Hematopoietic multipotent progenitor cell (in vitro differentiated cells): ENCODE data around the gene NYAP2. TPM values are rescaled to one million over a fixed set of nuclear protein-coding genes. Genes with fewer than 3 reads are reported as not detected.

ENCODE experiments used
- DNase-seq, 3 donors: peaks; one replicate each; pipeline ENCODE4 v3.0.0-alpha.2; 2011 to 2015; ENCODE audit warnings: low read depth in 2 of 3, low spot score in 2 of 3
- total RNA-seq: library from RNA; depleted of rRNA; stranded (reverse); fragments of >200 nt; gene quantifications from one replicate; pipeline ENCODE4 v1.2.3, GENCODE V29; 2012

Gene NYAP2
- total RNA-seq, 1 donor: under 0.01 TPM

DNA sequence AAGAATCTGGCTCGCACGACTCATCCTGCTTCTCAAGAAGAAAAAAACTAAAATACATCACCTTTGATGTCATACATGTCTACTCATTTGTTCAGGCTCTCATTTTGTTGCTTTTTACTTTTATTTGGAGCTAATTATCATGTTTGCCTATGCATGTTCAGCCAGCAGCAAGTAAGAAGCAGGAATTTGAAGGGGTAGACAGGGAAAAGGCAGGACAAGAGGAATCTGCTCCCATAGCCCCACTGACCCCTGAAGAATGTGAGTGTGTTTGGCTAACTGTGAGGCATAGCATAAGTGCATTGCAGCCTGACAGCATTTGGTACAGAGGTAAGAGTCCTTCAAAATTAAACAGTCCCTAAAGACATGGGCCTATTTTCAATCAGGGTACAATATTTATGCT lies 72.7 kb downstream of the NYAP2 start:
- DNase-seq: no peak

DNA sequence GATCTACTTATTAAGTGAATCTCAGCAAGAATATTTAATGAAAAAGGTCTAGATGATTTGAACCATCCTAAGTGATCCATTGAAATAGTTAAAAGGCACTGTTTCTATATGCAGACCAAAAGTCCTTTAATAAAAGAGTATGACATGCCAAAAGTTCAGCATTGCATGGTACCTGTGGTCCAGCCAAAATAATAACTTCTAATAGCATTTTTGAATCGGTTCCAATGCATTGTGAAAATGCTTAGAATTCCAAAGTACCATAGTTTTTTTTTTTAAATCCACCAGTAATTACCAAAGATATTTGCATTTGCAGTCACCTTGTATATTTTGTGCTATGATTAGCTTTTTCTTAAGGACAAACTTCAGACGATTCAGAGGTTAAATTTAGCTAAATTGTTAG lies 79.9 kb downstream of the NYAP2 start:
- no peak for DNase-seq

DNA sequence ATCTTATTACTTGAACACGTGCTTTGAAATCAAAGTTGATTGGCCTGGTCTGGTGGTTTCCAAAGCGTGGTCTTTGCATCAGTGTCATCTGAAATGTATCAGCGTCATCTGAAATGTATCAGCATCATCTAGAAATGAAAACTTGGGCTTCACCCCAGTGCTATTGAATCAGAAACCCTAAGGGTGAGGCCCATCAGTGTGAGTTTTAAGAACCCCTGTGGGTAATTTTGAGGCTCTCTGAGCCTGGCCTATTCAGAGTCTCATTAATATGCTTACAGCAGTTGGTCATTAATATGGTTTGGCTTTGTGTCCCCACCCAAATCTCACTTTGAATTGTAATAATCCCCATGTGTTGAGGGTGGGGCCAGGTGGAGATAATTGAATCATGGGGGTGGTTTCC lies 85.2 kb downstream of the NYAP2 start:
- no peak for DNase-seq

DNA sequence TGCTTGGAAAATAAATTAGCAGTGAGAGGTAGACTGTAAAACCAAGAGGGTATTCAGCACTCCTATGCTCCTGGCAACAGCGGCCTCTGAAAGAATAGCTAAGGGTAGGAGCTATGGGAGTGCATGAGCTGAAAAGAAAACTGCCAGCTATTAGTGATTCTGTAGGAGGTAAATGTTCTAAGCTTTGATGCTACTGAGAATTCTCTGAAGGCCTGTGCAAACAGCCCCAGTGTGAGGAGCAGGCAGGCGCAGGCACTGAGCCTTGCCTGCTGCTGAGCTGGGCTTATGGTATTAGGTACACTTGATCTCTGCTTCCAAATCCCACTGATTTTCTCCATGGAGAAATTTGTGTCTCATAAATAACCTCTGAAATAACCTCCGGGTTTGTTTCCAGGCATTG lies 86.7 kb downstream of the NYAP2 start:
- DNase-seq: no peak

DNA sequence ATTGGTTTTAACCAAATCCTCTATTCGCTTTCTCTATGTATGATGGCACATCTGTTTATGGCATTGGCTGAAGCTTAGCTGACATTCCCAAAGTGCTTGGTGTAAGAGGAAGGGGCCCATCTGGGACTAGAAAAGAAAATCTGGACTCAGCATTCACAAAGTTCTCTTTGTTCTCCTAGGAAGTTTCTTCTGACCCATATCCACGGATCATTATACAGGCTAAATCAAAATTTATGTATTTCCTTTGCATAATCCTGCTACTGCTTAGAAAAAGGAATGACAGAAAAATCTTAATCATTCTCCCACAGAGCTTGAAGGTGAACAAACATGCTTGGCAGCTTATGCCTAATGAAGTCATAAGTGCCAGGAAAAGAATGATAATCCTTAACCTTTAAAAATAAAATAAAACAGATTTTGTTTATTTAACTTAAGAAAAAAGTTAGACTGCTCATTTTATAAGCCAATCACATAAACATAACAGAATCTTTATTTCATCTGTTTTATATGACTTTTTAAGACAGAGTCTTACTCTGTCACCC lies 88.4 kb downstream of the NYAP2 start:
- DNase-seq: no peak

DNA sequence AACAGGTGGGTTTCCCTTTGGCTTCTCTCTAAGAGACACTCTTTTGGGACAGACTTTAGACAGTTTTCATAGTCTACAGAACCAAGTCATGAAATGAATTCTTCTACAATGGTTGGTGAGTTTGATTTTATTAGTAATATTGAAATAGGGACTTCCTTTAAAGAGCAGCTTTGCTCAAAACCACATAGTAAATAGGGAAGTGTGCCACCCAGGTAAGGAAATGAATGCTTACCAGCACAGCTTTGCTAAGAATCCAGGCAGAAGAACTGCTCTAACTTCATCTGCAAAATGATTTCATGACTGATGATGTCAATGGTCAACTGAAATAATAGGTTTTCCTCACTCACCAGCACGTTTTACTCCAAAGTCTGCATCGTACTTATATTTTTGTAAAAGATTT lies 89.2 kb downstream of the NYAP2 start:
- no peak for DNase-seq

DNA sequence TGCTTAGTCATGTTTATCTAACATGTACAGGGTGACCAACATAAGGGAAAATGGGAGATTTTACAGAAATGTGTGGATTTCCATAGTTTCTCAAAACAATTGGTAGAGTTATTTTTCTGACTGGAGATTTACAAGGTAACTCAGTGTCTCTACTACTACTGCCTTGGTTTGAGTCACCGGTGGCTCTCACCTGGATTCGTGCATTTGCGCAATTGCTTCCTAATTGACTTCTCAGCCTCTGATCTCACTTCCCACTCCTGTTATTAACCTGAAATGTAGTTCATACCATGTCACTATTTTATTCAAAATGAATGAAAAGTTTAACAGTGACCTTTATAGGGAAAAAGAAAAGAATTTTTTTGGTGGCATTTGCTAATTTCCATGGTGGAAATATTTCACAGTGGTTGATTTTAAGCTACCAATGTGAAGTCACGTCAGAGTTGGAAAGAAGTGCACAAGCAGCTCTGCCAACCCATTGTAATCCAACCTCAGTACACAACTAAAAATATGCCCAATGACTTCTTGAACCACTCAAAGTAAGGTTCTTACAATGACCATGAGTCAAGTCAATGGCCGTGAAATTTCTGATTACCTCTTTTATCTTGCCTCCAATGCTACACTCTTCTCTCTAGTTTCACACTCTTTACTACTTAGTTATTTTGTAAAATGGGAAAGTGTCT lies 94.0 kb downstream of the NYAP2 start:
- DNase-seq: no peak

DNA sequence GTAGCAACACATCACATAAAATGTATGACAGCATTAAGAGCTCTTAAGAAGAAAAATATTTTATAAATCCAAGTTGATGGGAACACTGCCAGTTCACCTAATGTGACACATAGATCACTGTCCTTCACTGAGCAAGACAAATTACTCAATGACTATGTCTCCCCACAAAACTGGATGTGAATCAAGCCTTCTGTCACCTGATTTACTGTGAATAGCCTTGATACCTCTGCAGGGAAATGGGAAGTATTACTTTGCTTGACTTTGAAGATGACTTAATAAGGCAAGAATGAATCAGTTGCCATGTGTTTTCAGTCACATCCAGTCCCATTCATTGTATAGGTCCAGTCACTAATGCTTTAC lies 94.6 kb downstream of the NYAP2 start:
- DNase-seq: no peak

DNA sequence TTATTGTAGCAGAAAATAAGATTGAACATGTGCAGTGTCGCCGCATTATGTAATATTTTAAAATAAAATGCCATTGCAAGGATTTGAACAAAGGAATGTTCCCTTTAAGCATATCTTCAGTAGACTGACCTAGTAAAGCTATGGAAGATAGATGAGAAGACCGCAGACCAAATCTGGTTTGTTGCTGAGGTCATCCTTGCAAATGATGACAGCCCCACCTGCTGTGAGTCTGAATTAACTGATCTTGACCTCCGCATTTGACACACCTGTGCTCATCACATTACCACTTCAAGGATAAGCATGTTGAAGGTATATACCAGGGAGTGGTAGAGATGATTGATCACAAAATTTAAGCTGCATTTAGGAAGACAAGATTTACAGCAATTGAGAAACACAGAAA lies 96.2 kb downstream of the NYAP2 start:
- no peak for DNase-seq

DNA sequence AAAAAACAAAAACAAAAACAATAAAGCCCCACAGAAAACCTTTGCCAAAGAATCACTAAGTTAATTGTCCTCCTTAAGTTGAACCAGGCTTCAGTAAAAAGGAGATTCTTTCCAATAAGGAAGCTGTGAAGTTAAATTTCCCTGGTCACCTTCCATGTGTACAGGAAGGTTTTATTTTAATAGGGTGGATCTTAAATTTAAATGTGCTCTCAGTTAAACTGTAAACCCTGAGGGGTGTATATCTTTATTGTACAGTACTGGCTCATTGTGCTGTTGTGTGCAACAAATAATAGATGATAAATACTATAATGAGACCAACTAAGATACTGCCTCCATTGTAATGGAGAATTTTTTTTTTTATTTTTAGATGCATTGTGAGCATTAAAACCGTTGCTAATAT lies 97.1 kb downstream of the NYAP2 start:
- no peak for DNase-seq

DNA sequence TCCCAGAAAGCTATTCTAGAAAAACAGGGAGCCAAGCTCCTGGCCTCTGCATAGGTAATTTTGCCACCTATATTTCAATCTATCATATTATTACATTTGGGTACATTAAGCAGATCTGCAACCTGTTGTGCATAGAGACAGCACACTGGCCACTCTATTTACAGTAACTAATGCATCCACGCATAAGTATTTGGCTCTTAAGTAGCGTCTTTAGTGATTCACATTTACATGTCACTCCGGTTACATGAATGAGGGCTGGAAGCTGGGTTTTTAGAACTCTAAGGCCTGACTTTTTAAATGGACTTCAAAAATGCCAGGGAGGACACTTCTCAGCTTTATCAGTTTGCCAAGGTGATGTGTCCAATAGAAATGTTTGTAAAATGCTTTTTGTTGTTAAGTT lies 97.7 kb downstream of the NYAP2 start:
- no peak for DNase-seq

DNA sequence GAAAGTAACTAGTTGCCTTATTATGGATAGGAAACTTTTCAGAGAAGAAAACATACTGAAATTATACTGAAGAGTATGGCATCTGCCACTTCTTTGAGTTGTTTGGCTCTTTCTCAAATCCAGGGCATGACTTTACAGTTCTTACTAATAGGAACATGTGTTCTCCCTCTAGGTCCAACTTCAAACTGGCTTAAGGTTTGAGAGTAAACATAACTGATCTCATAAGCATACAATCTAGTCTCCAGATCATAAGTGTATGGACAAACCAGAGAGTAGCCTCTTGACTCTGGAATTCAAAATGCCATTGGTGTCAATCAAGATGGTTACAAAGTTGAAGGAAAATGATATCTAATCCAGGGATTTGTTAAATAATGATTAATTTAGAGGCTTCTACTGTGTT lies 101.5 kb downstream of the NYAP2 start:
- no peak for DNase-seq

DNA sequence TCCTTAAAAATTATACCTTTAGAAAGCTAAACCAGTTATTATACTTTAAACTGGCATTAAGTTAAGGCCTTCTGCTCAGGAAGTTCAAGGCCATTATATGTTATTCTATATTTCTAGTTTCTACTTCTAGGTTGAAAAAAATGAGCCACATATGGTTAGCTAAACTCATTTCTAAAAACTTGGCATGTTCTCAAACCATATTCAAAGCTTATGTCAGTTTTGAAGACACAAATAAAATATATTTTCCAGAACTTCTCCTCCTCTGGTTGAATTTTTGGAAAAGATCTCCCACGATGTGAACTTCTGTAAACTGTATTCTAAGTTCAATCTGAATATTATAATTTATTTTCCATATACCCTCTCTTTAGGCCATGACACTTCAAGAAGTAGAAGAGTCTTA lies 103.5 kb downstream of the NYAP2 start:
- no peak for DNase-seq

DNA sequence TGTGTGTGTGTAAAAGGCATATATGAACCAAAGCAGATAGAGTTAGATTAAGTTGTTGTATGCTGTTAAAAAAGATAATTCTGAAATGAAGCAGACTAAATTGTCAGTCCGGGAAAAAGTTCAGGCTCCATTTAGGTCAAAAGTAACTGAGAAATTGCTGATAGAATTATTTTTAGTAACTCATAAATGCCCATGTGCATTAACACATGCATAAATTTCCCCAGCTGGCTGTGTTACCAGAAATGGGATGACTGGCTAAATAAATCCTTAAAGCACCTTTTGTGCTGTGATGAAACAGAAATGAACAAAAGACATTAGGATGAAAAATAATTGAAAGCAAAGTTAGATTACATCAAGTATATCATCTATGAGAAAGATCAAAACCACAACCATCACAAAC lies 111.3 kb downstream of the NYAP2 start:
- no peak for DNase-seq

DNA sequence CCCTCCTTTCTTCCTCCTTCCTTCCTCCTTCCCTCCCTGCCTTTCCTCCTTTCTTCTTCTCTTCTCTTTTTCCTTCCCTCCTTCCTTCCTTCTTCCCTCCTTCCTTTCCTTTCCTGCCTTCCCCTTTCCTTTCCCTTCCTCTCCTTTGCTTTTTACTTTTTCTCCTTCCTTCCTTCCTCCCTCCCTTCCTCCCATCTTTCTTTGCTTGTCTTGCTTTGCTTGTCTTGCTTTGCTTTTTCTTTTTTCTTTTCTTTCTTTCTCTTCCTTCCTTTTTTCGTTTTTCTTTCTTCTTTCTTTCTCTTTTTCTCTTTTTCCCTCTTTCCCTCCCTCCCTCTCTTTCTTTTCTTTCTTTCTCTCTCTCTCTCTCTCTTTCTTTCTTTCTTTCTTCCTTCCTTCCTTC lies 113.0 kb downstream of the NYAP2 start:
- no peak for DNase-seq

DNA sequence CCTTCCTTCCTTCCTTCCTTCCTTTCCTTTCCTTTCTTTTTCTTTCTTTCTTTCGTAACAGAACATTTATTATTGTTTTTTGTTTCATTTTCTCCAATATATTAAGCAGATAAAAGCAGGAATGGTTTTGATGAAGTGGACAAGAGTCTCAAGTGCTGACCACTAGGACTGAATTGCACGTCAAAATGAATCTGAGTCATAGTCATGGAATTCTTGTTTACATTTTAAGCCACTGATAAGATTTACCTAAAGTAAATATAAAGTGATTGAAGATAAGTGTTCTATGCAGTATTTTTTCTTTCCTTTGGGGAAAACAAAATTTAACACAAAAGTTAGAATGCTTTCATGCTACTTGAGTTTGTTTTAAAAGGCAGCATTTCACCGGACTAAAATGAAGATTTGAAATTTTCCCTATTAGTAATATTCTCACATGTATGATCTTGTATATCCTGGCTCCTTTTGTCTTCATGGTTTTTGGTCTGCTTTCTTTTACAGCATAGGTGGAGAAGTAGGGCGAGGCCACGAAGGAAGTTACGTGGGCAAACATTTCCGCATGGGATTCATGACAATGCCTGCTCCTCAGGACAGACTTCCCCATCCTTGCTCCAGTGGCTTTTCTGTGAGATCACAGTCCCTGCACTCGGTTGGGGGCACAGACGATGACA lies 113.5 kb downstream of the NYAP2 start:
- no peak for DNase-seq

DNA sequence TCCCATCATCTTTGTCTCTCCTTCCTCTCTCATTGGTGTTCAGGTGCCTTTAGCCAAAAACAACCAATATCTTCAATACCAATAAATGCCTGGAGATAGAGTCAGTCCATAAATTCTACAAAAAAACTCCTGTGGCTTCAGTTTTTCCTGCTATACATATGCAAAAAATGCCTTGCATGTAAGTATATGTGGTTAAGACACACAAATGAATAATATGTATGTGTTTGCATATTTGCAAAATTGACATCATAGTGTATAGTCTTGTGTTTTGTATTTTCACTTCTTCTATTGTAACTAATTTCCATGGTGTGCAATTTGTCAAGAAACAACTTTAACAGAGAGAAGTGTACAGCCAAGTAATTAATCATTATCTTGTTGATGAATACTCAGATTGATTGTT lies 115.5 kb downstream of the NYAP2 start:
- DNase-seq: no peak

DNA sequence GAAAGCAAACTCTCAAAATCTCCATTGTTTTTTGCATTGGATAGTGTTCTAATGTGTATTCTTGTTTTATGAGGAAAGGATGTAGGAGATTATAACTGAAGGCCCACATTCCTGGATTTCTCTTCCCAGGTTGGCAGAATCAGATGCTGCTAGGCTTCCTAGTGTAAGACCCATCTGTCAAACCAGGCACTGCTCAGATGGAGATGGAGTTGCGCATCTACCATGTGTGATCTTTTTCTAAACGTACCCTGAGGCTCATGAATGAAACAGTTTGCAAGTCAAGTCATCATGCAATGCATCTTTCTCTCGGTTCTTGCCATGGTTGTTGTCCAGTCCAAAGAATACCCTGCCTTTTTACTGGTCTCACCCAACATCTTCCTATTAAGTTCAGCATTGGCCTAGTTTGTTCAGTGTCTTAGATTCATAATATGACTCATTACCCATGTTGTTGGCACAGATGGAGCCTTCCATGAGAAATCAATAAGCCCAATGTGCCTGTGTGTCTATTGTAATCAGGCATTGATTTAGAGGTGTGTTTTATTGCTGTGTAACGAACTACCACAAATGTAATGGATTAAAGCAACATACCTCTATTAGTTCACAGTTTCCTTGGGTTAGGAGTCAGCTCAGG lies 127.4 kb downstream of the NYAP2 start:
- DNase-seq: no peak

DNA sequence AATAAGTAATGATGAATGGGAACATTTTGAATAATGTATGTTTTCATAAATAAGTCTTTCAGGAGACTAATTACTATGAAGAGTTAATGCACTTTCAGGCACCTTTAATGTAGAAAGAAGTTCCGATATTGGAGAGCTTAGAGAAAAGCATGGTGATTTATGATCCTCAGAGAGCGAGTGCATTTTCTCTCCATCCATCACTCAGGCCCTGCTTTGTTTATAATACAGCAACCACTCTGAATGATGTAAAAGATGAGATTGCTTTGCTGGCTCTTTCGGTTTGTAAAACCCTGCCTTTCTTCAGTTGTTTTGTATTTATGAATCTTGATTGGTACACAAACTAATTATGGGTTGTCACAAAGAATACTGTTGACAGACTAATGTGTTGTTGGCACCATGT lies 132.0 kb downstream of the NYAP2 start:
- no peak for DNase-seq

DNA sequence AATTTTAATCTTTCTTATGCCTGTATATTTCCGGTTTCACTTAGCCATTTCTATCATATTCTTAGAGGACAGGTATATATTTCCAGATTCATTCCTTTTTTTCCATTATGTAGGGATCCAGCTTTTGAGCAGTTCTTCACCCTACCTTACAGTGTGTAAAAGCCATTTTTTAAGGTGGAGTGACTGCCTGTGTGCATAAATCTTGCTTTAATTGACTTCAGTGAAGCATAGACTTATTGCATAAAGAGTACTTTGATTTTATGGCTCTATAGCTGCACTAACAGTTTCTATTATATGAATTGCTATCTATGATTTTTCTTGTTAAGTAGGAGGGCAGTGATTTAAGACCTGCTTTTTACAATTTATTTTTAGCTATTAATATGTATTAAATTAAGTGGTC lies 132.6 kb downstream of the NYAP2 start:
- no peak for DNase-seq

DNA sequence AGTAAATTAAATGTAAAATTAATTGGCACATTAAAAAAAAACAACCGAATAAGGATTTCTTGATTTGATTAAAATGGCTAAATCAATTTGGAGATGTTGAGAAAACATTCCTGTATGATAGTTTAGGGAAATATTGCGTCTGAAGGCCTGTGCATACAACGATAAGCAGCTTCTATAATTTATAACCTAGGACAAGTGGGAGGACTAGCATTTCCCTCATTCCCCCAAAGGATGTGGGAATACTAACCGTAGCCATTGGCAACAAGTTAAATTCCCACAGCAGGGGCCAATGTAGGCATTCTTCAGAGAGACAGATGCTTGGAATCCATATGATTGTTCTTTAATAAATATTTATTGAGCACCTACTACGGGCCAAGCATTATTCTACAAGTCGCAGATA lies 134.5 kb downstream of the NYAP2 start:
- no peak for DNase-seq

DNA sequence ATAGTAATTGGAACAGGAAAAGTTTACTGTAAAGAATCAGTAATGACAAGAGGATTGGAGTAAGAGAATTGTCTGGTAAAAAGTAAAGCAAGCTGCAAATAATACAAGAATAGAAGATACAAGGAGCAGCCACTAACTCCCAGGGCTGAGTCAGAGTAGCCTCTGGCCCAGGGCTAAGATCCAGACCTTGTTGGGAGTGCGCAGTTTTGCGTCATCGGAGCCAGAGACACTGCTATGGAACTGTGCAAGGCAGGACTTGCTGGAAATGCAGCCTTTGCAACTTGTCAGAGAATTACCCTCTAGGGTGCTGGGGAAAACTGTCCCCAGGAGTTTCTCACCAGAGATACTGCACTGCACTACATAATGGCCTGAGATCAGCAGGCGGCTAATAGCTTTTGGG lies 135.2 kb downstream of the NYAP2 start:
- no peak for DNase-seq
